NCI-H1694 (cell line): ENCODE results near the gene ATP8B3.
A peak's percentile ranks its signal among the peaks of the same experiment; 100 is the strongest.

Source experiments
- DNase-seq: peaks from one replicate; lab custom pipeline; 2025; lab: John Stamatoyannopoulos, UW

ATP8B3 gene, protein sequence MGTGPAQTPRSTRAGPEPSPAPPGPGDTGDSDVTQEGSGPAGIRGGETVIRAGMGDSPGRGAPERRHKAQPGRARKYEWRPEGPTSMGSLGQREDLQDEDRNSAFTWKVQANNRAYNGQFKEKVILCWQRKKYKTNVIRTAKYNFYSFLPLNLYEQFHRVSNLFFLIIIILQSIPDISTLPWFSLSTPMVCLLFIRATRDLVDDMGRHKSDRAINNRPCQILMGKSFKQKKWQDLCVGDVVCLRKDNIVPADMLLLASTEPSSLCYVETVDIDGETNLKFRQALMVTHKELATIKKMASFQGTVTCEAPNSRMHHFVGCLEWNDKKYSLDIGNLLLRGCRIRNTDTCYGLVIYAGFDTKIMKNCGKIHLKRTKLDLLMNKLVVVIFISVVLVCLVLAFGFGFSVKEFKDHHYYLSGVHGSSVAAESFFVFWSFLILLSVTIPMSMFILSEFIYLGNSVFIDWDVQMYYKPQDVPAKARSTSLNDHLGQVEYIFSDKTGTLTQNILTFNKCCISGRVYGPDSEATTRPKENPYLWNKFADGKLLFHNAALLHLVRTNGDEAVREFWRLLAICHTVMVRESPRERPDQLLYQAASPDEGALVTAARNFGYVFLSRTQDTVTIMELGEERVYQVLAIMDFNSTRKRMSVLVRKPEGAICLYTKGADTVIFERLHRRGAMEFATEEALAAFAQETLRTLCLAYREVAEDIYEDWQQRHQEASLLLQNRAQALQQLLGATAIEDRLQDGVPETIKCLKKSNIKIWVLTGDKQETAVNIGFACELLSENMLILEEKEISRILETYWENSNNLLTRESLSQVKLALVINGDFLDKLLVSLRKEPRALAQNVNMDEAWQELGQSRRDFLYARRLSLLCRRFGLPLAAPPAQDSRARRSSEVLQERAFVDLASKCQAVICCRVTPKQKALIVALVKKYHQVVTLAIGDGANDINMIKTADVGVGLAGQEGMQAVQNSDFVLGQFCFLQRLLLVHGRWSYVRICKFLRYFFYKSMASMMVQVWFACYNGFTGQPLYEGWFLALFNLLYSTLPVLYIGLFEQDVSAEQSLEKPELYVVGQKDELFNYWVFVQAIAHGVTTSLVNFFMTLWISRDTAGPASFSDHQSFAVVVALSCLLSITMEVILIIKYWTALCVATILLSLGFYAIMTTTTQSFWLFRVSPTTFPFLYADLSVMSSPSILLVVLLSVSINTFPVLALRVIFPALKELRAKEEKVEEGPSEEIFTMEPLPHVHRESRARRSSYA (N-terminal part only)

DNA sequence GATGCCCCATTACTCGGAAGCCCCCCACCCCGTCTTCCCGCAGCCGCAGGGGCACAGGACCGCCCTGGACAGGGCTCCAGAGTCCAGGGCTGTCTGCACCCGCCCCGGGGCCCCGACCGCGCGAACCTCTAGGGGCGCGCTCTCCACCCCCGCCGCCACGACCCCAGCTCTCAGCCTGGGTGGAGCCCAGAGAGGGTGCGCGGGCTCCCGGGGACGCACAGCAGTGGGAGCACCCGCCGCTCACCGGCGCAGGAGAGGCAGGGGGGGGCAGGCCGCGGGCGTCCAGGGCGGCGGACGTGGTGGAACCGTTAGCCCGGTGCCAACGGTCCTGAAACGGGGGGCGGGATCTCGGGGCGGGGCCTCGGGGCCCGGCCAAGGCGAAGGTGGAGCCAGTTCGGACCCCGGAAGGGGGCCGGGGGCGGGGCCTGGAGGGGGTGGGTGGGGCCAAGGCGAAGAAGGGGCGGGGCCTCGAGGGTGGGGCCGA is at the start of gene ATP8B3:
Gene ATP8B3, minus strand, starts transcription at position 335 of the 484 bp plus-strand sequence. CDS start 540 bp downstream, outside the sequence.
- DNase-seq, result no peak

DNA sequence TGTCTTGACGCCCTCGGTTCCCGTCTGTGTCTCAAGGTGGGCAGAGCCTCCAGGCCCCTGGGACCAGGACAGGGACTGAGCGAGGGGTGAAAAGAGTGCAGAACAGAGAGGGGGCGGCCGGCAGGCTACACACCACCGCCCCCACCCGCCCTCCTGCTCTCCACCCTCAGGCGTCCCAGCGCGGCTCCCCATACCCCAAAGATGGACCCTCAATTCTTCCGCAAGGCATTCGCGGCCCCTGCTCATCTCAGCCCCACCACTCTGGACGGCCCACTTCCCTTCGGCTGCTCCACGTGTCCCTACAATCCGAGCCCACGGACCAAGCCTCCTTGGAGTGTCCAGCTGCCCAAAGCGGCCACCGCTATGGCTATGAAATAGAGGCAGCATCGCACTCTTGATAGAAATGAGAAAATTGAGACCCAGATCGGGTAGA is 49.5 kb upstream of the ATP8B3 start:
- no peak for DNase-seq

DNA sequence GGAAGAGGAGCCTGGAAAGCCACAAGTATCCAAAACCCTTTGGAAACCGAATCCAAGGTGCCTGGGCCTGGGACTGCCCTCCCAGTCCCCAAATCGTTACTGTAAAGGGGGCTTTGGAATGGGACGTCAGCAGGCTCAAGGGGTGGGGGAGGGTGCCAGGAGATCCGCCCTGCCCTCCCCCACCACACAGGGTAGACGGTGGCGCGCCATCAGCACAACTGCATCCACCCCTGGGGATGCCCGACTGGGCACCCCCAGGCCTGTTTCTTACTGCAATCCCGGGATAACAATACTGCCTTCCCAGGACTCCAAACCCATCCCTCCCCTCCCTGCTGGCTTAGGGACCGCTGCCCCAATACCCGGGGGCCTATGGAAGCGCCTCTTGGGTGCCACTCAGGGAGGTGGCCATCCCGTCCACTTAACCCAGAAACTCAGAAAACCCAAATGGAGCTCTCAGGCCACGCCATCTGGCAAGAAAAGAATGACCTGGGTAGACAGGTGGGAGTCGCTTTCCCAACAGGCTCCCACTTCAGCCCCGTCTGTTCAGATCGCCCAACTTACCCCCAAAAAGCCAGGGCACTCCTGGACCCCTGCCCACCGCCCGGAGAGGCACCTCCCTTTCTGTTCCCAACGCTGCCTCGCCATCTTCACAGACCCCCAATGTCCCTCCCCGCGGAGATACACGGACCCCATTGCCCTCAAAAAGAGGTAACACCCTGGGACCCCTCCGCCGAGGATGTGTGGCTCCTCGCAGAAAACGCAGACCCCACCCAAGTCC is 48.9 kb upstream of the ATP8B3 start:
- DNase-seq, result no peak

DNA sequence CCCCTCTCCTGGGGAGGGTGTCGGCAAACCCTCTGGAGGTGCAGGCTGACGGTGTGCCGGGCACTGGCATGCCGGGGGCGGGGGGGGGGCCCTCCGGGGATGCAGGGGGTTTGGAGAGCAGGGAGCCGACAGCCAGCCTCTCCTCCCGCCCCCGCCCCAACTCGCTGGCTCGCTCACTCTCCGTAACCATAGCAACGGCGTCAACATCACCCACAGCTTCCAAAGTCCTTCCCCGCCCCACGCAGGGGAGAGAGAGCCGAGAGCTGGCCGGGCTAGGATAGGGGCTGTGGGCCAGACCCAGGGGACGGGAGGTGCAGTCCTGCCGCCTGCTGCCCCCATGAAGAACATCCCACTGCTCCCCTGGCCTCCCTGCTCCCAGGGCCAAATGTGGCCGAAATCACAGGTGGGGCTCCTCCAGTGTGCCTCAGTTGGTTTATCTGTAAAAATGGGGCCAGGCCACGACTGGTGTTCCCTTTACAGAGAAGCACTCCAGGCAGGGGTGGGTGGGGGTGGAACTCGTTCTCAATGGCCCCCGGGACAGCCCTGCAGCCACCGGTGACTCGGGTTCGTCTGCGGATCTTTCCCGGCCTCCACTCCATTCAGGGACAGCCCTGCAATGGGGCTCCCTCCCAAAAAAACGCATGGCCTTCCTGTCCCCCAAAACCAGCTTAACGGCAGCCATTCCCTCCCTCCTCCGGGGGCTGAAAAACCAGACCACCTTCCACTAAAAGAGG is 48.1 kb upstream of the ATP8B3 start:
- no peak for DNase-seq

DNA sequence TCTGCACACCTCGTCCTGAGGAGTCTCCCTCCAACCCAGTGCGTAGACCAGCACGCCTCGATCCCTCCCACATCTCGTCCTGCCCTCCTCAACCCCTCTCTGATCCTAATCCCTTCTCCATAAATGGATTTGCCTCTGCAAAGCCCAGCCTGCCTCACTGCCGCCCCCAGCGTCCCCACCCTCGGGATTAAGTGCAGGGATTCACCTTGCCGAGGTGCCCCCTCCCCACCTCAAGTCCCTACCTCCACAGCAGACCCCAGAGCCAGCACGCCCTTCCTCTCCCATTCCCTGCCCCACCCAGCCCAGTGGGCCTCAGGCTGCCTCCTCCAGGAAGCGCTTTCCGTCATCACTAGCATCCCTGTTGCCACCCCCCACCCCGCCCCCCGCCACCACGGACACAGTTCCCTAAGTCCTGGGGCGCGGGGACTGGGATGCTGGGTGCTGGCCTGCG is 47.3 kb upstream of the ATP8B3 start:
- no peak for DNase-seq

DNA sequence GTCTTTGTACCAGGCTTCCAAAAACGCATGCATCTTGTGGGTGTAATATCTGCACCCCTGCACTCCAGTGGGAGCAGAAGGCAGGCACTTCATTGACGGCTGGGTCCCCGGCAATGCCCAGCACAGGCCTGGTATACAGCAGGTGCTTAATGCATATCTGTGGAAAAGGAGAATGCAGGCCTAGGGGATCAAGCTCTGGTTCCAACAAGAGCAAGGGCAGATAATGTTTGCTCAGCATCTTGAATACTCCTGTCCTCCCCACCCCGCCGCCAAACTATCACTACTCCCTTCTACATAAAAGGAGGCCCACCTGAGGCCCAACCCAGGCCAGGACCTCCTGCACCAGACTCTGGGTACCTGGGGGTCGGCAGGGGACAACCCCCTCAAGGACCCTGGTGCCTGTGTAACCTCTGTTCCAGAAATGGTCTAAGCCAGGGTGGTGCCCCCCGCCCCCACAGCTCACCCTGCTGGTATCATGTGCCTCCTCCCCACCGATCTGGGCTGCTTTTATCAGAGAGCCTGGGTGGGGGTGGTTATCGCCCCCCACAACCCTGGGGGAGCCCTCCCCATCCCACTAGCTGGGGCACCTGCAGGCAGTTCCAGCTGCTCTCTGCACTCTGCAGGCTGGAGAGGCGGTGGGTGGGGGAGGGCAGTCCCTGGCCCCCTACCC is 46.5 kb upstream of the ATP8B3 start:
- no peak for DNase-seq

DNA sequence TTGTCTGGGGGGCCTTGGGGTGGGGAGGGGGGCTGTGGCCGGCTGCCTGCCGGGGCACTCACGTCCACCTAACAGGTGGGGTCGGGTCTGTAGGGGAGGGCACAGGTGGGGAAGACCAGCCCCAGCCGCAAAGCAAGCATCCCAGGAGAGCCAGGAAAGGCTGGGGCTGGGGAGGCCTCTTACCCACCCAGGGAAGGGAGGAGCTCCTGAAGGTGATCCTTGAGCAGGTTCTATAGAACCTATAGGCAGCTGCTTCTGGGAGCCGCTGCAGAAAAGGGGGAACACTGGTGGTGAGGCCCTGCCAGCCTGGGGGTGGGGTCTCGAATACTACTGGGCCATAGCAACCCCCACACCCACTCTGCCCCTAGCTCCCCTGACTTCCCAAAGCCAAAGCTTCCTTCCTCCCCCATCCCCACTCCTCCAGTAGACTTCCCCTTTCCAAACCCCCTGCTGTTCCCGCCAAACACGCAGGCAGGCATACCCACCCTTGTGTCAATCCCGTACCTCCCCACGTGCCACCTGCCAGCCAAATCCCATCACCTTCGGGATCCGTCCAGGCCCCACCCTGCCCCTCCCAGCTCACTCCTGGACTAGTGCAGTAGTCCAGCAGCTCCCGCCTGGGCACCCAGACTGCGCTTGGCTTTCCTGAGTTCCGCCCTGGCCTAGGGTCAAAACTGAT is 45.7 kb upstream of the ATP8B3 start:
- no peak for DNase-seq

DNA sequence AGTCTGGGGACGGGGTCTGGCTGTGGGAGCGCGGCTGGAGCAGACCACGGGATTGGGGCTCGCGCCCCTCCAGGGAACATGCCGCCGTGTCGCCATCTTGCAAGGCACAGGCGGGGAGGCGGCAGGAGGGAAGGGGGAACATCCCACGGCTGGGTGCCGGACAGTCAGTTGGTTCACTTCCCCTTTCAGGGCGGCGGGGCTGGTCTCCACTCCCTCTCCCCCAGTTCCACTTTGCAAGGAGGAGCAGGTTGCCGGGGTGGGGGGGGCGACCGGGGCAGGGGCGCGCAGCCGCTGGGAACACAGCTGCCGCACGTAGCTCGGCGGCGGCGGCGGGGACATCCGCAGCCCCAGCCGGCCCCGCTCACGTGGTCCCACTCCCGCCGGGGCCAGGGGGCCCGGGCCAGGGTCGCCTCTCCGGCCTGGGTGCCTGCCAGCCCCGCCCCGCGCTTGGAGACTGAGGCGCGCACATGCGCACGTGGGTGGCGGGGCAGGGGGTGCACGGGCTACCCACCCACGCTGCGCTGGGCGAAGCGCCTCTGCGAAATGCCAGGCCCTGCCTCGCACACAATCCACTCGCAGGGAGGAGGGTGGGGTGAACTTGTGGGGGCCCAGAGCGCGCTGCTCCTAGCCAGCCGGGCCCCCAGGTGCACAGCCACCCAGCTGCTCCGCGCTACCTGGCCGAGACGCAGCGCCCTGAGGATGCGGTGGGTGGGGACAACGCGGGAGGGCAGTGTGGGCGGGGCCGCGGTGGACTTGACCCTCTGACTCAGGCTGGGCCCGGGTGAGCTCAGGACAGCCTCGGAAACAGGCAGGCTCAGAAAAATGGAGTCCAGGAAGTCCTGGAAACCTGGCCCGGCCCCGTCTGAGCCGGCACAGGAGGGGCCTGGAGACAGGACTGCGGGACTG is 44.9 kb upstream of the ATP8B3 start:
- no peak for DNase-seq

DNA sequence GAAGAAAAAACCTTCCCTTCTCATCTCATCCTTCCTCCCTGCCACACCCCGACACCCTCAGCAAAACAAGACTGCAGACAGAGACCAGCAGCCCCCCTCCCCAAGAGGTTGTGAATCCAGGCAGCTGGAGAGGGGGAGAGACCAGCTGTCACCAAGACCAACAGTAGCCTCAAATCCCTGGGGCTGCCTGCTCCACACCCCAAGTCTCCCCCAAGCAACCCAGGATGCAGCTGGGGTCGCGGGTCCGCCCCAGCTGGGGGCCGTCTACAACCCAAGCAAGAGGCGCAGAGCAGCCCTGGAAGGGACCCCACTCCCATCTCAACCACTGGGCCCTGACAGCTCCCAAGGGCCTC is 44.2 kb upstream of the ATP8B3 start:
- DNase-seq, result no peak

DNA sequence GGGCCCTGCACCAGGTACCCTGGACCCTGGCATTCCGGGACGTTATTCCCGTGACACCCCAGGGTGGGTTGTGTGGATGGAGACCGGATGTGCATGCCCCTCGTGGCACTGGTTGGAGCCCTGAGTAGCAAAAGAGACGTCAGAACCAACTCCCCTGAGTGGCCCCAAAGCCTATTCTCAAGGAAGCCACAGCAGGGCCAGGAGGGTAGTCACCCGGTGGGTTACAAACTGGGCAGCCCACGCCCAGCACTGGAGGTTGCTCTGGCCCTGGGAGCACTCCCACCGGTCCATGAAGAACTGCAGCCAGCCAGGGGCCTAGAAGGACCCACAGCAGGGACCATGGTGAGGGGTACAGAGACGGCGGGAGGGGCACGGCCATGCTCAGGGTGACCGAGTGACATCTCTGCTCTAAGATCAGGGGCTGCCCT is 43.8 kb upstream of the ATP8B3 start:
- no peak for DNase-seq

DNA sequence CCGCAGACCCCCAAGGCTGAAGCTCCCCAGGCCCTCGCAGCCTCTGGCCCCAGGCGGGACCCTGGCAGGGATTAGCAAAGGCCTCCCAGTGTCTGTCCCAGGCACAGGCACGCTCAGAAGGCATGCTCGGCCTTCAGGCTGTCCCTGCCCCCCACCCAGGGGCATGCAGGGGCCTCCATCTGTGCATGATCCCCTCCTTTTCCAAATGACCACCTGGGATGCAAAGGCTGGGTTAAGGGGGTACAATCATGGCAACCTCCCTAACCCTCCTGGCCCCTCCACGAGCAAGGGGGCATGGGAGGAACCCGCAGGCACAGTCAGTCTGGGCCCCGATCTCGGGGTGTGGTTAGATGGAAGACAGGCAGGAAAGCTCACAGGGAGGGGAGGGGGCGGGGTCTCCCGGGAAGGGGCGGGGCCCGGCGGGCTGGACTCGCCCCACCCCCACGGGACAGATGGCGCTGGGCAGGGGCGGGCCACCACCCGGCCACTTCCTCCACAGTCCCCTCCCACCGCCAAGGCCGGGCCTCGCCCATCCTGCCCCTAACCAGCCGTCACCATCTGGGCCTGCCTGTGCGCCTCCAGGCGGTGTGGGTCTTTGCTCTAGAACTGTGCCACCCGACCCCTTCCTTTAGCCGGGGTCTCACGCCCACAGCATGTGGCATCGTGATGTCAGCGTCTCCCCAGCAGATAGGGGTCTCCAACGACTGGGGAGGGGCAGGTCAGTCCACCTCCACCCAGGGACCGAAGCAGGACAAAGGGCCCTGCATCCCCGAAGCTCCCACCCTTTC is 43.2 kb upstream of the ATP8B3 start:
- DNase-seq, result peak; percentile 85

DNA sequence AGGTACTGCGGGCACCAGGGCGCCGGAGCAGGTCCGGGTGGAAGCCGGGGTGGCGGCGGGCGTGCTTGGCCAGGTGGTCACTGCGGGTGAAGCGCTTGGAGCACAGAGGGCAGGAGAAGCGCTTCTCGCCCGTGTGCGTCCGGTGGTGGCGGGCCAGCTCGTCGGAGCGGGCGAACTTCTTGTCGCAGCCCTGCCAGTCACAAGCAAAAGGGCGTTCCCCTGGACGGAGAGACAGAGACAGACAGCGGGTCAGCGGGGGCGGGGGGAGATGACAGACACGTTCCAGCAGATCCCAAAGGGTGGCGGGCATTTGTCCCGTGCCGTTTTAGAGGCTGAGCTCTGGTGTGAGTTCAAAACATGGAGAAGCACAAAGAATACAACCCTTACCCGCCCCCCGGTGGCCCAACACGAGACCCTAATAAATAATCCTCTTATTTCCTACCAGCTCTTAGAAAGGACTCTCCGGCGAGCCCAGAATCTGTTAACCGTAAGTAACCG is 42.5 kb upstream of the ATP8B3 start:
- DNase-seq, result no peak

DNA sequence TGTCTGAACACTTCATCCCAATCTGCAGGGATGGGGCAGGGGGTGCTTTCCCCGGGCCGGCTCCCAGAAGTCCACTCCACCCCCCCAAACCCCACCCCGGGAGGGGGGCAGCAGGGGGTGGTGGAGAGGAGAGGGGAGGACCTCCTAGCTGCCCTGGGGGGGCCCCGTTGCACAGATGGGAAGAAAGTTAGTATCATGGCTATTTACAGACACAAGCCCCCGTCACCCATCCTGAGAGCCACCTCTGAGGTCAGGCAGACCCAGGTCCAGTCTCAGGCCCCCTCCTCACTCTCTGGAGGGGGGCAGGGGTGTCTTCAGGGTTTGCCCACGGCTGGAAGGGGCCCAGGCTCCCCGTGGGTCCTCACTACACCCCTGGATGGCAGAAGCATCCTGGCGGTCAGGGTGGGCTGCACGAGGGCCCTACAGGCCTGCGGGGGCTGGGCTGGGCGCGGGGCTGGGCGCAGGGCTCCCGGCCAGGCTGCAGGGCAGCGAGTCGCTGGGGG is 42.0 kb upstream of the ATP8B3 start:
- DNase-seq, result no peak

DNA sequence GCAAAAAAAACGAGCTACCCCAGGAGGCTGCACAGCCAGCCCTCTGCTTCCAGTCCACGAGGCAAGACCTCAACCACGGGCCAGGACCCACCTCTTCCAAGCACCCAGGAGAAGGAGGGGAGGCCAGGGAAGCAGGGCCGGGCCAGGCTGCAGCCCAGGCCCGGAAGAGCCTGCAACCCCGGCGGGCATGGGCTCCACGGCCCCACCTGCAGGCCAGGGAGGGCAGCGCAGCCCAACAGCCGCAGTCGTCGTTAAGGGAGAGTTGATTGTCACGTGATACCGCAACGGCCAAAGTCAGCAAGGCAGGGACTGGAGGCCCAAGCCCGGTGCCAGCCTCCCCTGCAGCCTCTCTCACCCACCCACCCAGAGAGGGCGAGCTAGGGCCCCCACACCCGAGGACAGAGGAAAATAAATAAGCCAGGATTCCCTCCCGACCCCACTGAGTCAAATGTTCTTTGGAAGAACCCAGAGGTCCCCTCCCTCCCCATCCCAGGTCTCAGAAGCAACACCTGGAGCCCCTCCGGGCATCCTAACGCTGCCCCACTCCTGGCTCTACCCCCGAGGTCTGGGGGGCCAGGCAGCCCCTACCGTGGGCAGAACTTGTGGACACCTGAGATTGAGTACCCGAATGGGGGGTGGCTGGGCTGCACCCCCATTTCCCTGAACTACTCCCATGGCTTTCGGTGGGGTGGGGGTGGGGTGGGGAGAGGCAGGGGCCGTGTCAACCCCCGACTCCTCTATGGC is 41.4 kb upstream of the ATP8B3 start:
- peak; percentile 39 for DNase-seq

DNA sequence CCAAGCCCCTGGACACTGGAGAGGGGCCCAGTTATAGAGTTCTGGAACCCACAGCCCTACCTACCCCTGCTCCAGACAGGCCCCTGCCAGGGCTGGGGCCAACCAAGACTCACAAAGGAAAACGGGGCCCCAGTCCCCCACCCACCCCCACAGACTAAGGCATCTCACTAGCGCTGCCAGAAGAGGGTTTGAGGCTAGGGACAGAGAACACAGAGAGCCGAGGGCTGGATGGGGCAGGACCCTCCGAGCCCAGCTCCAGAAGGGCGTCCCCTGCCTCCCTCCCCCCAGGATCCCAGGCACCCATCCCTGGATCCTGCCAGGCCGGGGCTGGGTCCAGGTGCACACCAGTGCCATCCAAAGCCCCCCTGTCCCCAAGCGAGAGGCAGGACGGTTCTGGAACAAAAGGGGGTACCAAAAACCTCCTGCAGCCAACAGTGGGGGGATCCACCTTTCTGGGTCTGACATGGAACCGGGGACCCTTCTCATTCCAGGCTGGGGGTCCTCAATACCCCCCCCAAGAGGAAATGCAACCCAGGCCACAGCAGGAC is 40.6 kb upstream of the ATP8B3 start:
- no peak for DNase-seq
